IMR-90 (cell line): Measurements from ENCODE around the gene BMP10.

Source experiments
- BHLHE40 ChIP-seq: fragments of 150-350 bp; IDR thresholded peaks from 2 replicates; pipeline ENCODE4 v1.6.1; 2016; ENCODE audit warnings: mild to moderate bottlenecking, low read depth, low read length
- CTCF ChIP-seq: conservative IDR thresholded peaks from 2 replicates; pipeline ENCODE4 v1.5.1; 2012; ENCODE audit warnings: mild to moderate bottlenecking, low read depth, low read length, improper control_type of control experiment
- ELK1 ChIP-seq: fragments of 150-350 bp; IDR thresholded peaks from 2 replicates; pipeline ENCODE4 v1.6.1; 2016; ENCODE audit warnings: low read depth, mild to moderate bottlenecking, low read length, moderate library complexity, borderline replicate concordance
- FOS ChIP-seq: fragments of 150-350 bp; IDR thresholded peaks from 2 replicates; pipeline ENCODE4 v1.6.1; 2016; ENCODE audit warnings: low read depth, low read length
- POLR2A ChIP-seq: IDR thresholded peaks from 2 replicates; pipeline ENCODE4 v1.6.1; 2012; ENCODE audit warnings: mild to moderate bottlenecking, low read depth, low read length

GRCh38 chr2:68879296-68879695 is 8.1 kb upstream of the BMP10 start:
- TF ChIP-seq BHLHE40: 0 out of 2 replicates have a peak, but pooled peaks have one; percentile 10
- TF ChIP-seq POLR2A: no peak
- no peak for TF ChIP-seq FOS
- TF ChIP-seq CTCF: no peak
- TF ChIP-seq ELK1: no peak
